ENCODE results near the gene PLA2G2A.

DNA sequence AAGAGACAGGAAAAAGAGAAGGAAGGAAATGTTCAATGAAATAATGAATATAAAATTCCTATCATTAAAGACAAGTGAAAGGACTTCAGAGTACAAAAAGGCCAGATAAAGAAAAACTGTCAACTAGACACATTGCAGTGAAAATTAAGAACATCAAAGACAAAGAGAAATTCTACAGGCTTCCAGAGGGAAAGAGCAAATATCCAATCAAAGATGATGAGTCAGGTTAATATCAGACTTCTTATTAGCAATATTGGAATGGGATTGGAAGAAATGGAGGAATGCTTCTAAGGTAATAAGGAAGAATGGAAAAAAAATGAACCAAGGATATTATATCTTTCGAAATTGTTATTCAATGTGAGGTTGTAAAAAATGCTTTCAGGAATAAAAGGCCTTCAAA, 7.8 kb downstream of the PLA2G2A start:
- TF ChIP-seq, protein P1, sequence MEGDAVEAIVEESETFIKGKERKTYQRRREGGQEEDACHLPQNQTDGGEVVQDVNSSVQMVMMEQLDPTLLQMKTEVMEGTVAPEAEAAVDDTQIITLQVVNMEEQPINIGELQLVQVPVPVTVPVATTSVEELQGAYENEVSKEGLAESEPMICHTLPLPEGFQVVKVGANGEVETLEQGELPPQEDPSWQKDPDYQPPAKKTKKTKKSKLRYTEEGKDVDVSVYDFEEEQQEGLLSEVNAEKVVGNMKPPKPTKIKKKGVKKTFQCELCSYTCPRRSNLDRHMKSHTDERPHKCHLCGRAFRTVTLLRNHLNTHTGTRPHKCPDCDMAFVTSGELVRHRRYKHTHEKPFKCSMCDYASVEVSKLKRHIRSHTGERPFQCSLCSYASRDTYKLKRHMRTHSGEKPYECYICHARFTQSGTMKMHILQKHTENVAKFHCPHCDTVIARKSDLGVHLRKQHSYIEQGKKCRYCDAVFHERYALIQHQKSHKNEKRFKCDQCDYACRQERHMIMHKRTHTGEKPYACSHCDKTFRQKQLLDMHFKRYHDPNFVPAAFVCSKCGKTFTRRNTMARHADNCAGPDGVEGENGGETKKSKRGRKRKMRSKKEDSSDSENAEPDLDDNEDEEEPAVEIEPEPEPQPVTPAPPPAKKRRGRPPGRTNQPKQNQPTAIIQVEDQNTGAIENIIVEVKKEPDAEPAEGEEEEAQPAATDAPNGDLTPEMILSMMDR (IDR thresholded peaks at IDR 0.05), result no peak
- no peak for TF ChIP-seq POLR2A (IDR thresholded peaks at IDR 0.05)

All from thyroid gland (tissue), 4 donors.